ENCODE measurements around the gene FAT4. TPM values are rescaled to one million over a fixed set of nuclear protein-coding genes. Genes with fewer than 3 reads are reported as not detected.

Gene FAT4
- polyA plus RNA-seq, 1 of the 3 experiments (the other 2 are of a cell fraction) = 6.6 TPM

DNA sequence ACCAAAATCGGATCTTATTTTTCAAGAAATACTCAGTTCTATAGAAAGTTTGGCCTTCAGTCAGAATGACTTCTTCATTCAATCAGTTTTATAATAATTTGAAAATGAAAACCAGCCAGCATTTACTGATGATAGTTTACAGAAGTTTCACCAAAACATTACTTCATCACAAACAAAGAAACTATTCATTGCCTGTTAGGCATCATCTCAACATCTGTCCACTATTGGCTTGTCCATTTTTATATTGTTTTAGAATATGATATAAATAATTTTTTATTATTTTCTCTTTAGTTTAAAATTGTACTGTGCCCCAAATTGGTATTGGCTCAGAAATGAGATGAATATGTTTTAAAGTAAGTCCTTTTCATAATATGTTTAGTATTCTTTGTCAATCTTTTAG, 38.4 kb downstream of the FAT4 start (continued):
- TF ChIP-seq, protein P1, sequence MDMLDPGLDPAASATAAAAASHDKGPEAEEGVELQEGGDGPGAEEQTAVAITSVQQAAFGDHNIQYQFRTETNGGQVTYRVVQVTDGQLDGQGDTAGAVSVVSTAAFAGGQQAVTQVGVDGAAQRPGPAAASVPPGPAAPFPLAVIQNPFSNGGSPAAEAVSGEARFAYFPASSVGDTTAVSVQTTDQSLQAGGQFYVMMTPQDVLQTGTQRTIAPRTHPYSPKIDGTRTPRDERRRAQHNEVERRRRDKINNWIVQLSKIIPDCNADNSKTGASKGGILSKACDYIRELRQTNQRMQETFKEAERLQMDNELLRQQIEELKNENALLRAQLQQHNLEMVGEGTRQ (IDR thresholded peaks at IDR 0.05; ENCODE audit: borderline replicate concordance, low read depth, low read length) = no peak
- no peak for TF ChIP-seq YY1 (IDR thresholded peaks at IDR 0.05; ENCODE audit: low read depth)

DNA sequence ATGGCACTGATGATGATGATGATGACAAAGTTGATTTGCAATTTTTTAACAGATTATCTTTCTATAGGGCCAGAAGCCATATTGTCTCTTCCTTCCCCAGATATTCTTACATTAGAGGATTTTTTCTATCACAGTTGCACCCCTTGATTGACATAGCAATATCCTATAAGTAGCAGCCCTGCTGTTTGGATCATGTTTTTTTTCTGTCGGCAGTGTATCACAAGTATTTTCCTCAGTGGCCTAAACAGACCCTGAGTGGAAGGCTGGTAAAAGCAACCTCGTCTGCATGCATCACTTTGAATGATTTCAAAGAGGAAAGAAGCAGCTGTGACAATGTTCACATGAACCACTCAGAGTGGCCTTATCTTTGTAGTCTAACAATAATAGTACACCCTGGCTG, 41.0 kb downstream of the FAT4 start:
- Histone ChIP-seq H3F3A (replicated peaks; ENCODE audit: insufficient read depth) (peaks cover 1% of the 10 kb centered on the region), H3K36me3 (replicated peaks in 1 of 2; ENCODE audit: control insufficient read depth in 1 of 2, insufficient read depth in 2 of 2, low read length in 1 of 2) (no peaks in the 10 kb centered on the region), H3K9me3 (no peaks in the 10 kb centered on the region), H3K4me2 (no peak overlapping the region), H3K9ac (no peak overlapping the region), H4K20me1 (ENCODE audit: insufficient read depth) (no peaks in the 10 kb centered on the region), H2AFZ (ENCODE audit: low read depth) (no peak overlapping the region), H3K79me2 (ENCODE audit: insufficient read depth) (peaks cover 16% of the 10 kb centered on the region), H3K9me2 (no peaks in the 10 kb centered on the region), H3K4me3 (ENCODE audit: low read depth in 2 of 2, low read length in 1 of 2) (no peak overlapping the region), H3K27me3 (ENCODE audit: insufficient read depth) (no peaks in the 10 kb centered on the region), H3K27ac (ENCODE audit: low read depth in 2 of 2, low read length in 1 of 2) (no peak overlapping the region), H3K4me1 (ENCODE audit: control insufficient read depth in 1 of 2, insufficient read depth in 2 of 2, low read depth in 1 of 2, low read length in 1 of 2) (no peaks in the 10 kb centered on the region; a peak in 1 of 4 replicates)
- 80% methylated on average over 2 of the region's 2 CpGs for WGBS (ENCODE audit: low lambda C conversion rate)
- TF ChIP-seq, protein P2, sequence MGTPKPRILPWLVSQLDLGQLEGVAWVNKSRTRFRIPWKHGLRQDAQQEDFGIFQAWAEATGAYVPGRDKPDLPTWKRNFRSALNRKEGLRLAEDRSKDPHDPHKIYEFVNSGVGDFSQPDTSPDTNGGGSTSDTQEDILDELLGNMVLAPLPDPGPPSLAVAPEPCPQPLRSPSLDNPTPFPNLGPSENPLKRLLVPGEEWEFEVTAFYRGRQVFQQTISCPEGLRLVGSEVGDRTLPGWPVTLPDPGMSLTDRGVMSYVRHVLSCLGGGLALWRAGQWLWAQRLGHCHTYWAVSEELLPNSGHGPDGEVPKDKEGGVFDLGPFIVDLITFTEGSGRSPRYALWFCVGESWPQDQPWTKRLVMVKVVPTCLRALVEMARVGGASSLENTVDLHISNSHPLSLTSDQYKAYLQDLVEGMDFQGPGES (IDR thresholded peaks at IDR 0.05; ENCODE audit: low read depth, low read length) = no peak
- TF ChIP-seq, protein P3, sequence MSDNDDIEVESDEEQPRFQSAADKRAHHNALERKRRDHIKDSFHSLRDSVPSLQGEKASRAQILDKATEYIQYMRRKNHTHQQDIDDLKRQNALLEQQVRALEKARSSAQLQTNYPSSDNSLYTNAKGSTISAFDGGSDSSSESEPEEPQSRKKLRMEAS (IDR thresholded peaks at IDR 0.05; ENCODE audit: low read depth) = no peak
- TF ChIP-seq TCF12 (IDR thresholded peaks at IDR 0.05) (no peak), POLR2AphosphoS5 (IDR thresholded peaks at IDR 0.05; ENCODE audit: low read depth, low read length) (no peak)
- no peak for DNase-seq
- POLR2A ChIA-PET = no interaction called here
- CTCF ChIA-PET = interaction anchor here (1.4 kb wide), 1 partner anchor 38 kb away, joined by 3 read pairs; no protein-coding TSS in a partner anchor

DNA sequence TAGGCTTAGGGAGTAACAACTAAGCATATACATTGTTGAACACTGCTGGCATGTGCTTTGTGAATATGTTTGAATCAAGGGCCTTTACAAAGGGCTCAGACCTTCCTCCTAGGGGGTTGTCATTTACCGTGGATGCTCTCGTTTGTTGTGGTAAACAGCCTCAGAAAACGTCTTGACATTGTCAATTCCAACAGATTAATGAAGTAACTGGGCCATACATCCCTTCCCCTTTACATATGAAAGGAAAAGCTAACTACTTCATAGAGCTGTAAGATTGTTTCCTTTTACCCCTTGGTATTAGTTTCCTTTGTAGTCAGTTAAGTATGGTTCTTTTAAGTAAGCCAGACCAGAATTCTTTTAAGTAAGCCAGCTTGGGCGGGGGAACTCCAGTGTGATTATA, 42.9 kb downstream of the FAT4 start:
- no peaks in the 10 kb centered on the region for H3F3A ChIP-seq (replicated peaks; ENCODE audit: insufficient read depth)
- H3K4me1 ChIP-seq (ENCODE audit: control insufficient read depth in 1 of 2, insufficient read depth in 2 of 2, low read depth in 1 of 2, low read length in 1 of 2) = no peaks in the 10 kb centered on the region; a peak in 1 of 4 replicates
- no peak overlapping the region for H3K4me2 ChIP-seq
- H3K9ac ChIP-seq = no peak overlapping the region
- no peaks in the 10 kb centered on the region for H4K20me1 ChIP-seq (ENCODE audit: insufficient read depth)
- DNase-seq = no peak
- peaks cover 13% of the 10 kb centered on the region for H3K79me2 ChIP-seq (ENCODE audit: insufficient read depth)
- 48% methylated on average over 4 of the region's 4 CpGs for WGBS (ENCODE audit: low lambda C conversion rate)
- H3K4me3 ChIP-seq (ENCODE audit: low read depth in 2 of 2, low read length in 1 of 2) = no peak overlapping the region
- CTCF ChIA-PET = no interaction called here
- no peak overlapping the region for H2AFZ ChIP-seq (ENCODE audit: low read depth)
- POLR2A ChIA-PET = no interaction called here
- no peaks in the 10 kb centered on the region for H3K27me3 ChIP-seq (ENCODE audit: insufficient read depth)
- no peaks in the 10 kb centered on the region for H3K9me2 ChIP-seq
- H3K27ac ChIP-seq (ENCODE audit: low read depth in 2 of 2, low read length in 1 of 2) = no peak overlapping the region
- no peaks in the 10 kb centered on the region for H3K36me3 ChIP-seq (replicated peaks in 1 of 2; ENCODE audit: control insufficient read depth in 1 of 2, insufficient read depth in 2 of 2, low read length in 1 of 2)
- TF ChIP-seq ELF1 (IDR thresholded peaks at IDR 0.05) (no peak), GATA2 (CRISPR knock-in tag; IDR thresholded peaks at IDR 0.05) (no peak), POLR2AphosphoS5 (IDR thresholded peaks at IDR 0.05; ENCODE audit: low read depth, low read length) (no peak), NFIC (IDR thresholded peaks at IDR 0.05; ENCODE audit: borderline replicate concordance) (no peak)
- no peaks in the 10 kb centered on the region for H3K9me3 ChIP-seq

Data from SK-N-SH (cell line).